Cerebellar nuclear complex (tissue), 1 donor: ENCODE measurements around the gene ZGLP1.
"Not testable (repeated sequence)": the region's sequence is repeated elsewhere in the genome, so short reads cannot be mapped to it uniquely, and the experiment has no call there.

ENCODE experiments used
- DNase-seq, 2 experiments: peaks; one replicate each; lab custom pipeline; 2025; lab: John Stamatoyannopoulos, UW

Gene ZGLP1

GRCh38 chr19:10293637-10294367, 15.8 kb downstream of the ZGLP1 start:
- DNase-seq = no peak

- DNase-seq = no peak
Measured at GRCh38 chr19:10292789-10293636, 16.6 kb downstream of the ZGLP1 start.

- DNase-seq = no peak
Measured at GRCh38 chr19:10292206-10292788, 17.3 kb downstream of the ZGLP1 start.

GRCh38 chr19:10291554-10292205, 17.9 kb downstream of the ZGLP1 start:
- DNase-seq = no peak

- DNase-seq = no peak
Measured at GRCh38 chr19:10290876-10291553, 18.6 kb downstream of the ZGLP1 start.

- DNase-seq = no peak
Measured at GRCh38 chr19:10290357-10290875, 19.2 kb downstream of the ZGLP1 start.

- DNase-seq = no peak
Measured at GRCh38 chr19:10289836-10290356, 19.7 kb downstream of the ZGLP1 start, which contains the start of gene ICAM5. Gene ICAM5, plus strand, starts transcription at chr19:10289952. Its CDS starts 92 bp downstream, at chr19:10290044.

- no peak for DNase-seq
Measured at GRCh38 chr19:10289167-10289835, 20.3 kb downstream of the ZGLP1 start.

GRCh38 chr19:10288662-10289166, 20.9 kb downstream of the ZGLP1 start:
- no peak for DNase-seq

- DNase-seq = no peak
Measured at GRCh38 chr19:10286803-10287737, 22.5 kb downstream of the ZGLP1 start, which contains the start of gene ICAM4. Gene ICAM4, plus strand, starts transcription at chr19:10286955. Its CDS starts 58 bp downstream, at chr19:10287013.

- no peak for DNase-seq
Measured at GRCh38 chr19:10285393-10285792, 24.2 kb downstream of the ZGLP1 start.

GRCh38 chr19:10284960-10285278, 24.7 kb downstream of the ZGLP1 start:
- no peak for DNase-seq

GRCh38 chr19:10284065-10284959, 25.3 kb downstream of the ZGLP1 start:
- no peak for DNase-seq

- DNase-seq = no peak
Measured at GRCh38 chr19:10283301-10284064, 26.1 kb downstream of the ZGLP1 start.

GRCh38 chr19:10282043-10282442, 27.6 kb downstream of the ZGLP1 start:
- not testable (repeated sequence) for DNase-seq

- DNase-seq = no peak
Measured at GRCh38 chr19:10279737-10280442, 29.7 kb downstream of the ZGLP1 start.

- DNase-seq = no peak
Measured at GRCh38 chr19:10278935-10279334, 30.7 kb downstream of the ZGLP1 start.
